HepG2 (cell line): ENCODE results near the gene PFKP. TPM values are rescaled to one million over a fixed set of nuclear protein-coding genes. Genes with fewer than 3 reads are reported as not detected.

Experiments used
- ATAC-seq: fragments of 200-7000 bp; cut with Tn5 transposase; 3 replicates; pipeline ENCODE4 v1.9.1; 2020; ENCODE audit warnings: mild to moderate bottlenecking, moderate library complexity
- BruUV-seq: library from RNA; stranded (reverse); fragments of 400-500 nt; replicated peaks from 2 replicates; lab custom pipeline; 2021; lab: Mats Ljungman, UMichigan
- CTCF ChIA-PET: fragments of 300-600 bp; formaldehyde crosslinking; extraction: SDS; loops from one replicate; lab custom pipeline; 2021; ENCODE audit warnings: low total read pairs, inconsistent platforms, low intra/inter-chr PET ratio; lab: Yijun Ruan, JAX
- POLR2A ChIA-PET: fragments of 350-600 bp; sonication (Branson Sonifier 250); formaldehyde crosslinking; loops from one replicate; lab custom pipeline; 2020; ENCODE audit warnings: antibody characterized with exemption, inconsistent platforms; lab: Yijun Ruan, JAX
- DNase-seq: peaks from one replicate; pipeline ENCODE4 v3.0.0-alpha.2; 2015; ENCODE audit warnings: low spot score
- FAIRE-seq: peaks from 3 replicates; lab custom pipeline; 2011; peaks lifted over from hg19 to GRCh38; lab: Jason Lieb, UNC
- H2AFZ ChIP-seq: one replicate; pipeline ENCODE4 v1.6.1; 2011; ENCODE audit warnings: low read length, inconsistent platforms
- H3K27ac ChIP-seq: fragments of 300-600 bp; 3 replicates; pipeline ENCODE4 v1.8.0; 2011; ENCODE audit warnings: mixed run types, mild to moderate bottlenecking, mixed read lengths, low read length, inconsistent platforms; ENCODE audit not compliant: insufficient read depth; ENCODE audit errors: extremely low read length
- H3K27me3 ChIP-seq, 2 experiments: fragments of 200-600 bp in 1 of 2; 2 replicates in 1 of 2; 3 replicates in 1 of 2; pipeline versions ENCODE4 v1.6.0 to v1.8.0; 2011; ENCODE audit warnings: low read length in 2 of 2, mild to moderate bottlenecking in 2 of 2, moderate library complexity in 2 of 2, inconsistent platforms in 1 of 2; ENCODE audit not compliant: insufficient read depth in 2 of 2, control insufficient read depth in 1 of 2
- H3K36me3 ChIP-seq, 2 experiments: fragments of 200-600 bp in 1 of 2; replicated peaks in 1 of 2; 2 replicates in 1 of 2; 3 replicates in 1 of 2; pipeline versions ENCODE4 v1.5.1 to v1.8.0; 2011; ENCODE audit warnings: low read length in 2 of 2, inconsistent platforms in 1 of 2; ENCODE audit not compliant: insufficient read depth in 2 of 2, control insufficient read depth in 1 of 2
- H3K4me1 ChIP-seq: 2 replicates; pipeline ENCODE4 v1.5.1; 2012; ENCODE audit warnings: low read length, inconsistent platforms; ENCODE audit not compliant: insufficient read depth
- H3K4me2 ChIP-seq: 2 replicates; pipeline ENCODE4 v1.6.0; 2011; ENCODE audit warnings: low read depth, low read length, inconsistent platforms
- H3K4me3 ChIP-seq, 3 experiments: fragments of 200-600 bp in 1 of 3; sonication (generic), shearing (Covaris generic) in 1 of 3; replicated peaks in 1 of 3; 2 replicates each; pipeline ENCODE4 v1.5.1; 2011 to 2016; ENCODE audit warnings: low read length in 3 of 3, inconsistent platforms in 2 of 3, low read depth in 2 of 3, mild to moderate bottlenecking in 2 of 3, control low read depth in 1 of 3, mixed read lengths in 1 of 3; ENCODE audit not compliant: insufficient read depth in 1 of 3
- H3K79me2 ChIP-seq: one replicate; pipeline ENCODE4 v1.6.1; 2011; ENCODE audit warnings: low read length, inconsistent platforms; ENCODE audit not compliant: insufficient read depth
- H3K9ac ChIP-seq: 2 replicates; pipeline ENCODE4 v1.6.0; 2011; ENCODE audit warnings: mild to moderate bottlenecking, low read depth, low read length, inconsistent platforms; ENCODE audit not compliant: insufficient read depth
- H3K9me3 ChIP-seq: 2 replicates; pipeline ENCODE4 v1.5.1; 2012; ENCODE audit warnings: mild to moderate bottlenecking, low read length
- H4K20me1 ChIP-seq: 2 replicates; pipeline ENCODE4 v1.6.0; 2011; ENCODE audit warnings: inconsistent platforms, mild to moderate bottlenecking, low read length, moderate library complexity; ENCODE audit not compliant: insufficient read depth
- ARID4A ChIP-seq: sonication (generic); formaldehyde crosslinking; IDR thresholded peaks from 2 replicates; pipeline ENCODE4 v1.5.0; 2020; ENCODE audit warnings: mild to moderate bottlenecking, missing genetic modification reagents, borderline replicate concordance
- HIVEP1 ChIP-seq: sonication (generic); formaldehyde crosslinking; IDR thresholded peaks from 2 replicates; pipeline ENCODE4 v1.4.0; 2020; ENCODE audit warnings: mild to moderate bottlenecking, missing genetic modification reagents
- LRRFIP1 ChIP-seq: sonication (generic); formaldehyde crosslinking; conservative IDR thresholded peaks from 2 replicates; pipeline ENCODE4 v1.4.0; 2020; ENCODE audit warnings: missing genetic modification reagents
- MXD1 ChIP-seq: sonication (generic); formaldehyde crosslinking; IDR thresholded peaks from 2 replicates; pipeline ENCODE4 v1.4.0; 2020; ENCODE audit warnings: mild to moderate bottlenecking, missing genetic modification reagents
- NCOA2 ChIP-seq: sonication (generic); formaldehyde crosslinking; IDR thresholded peaks from 2 replicates; pipeline ENCODE4 v1.8.0; 2022; ENCODE audit warnings: inconsistent platforms
- NPAS2 ChIP-seq: sonication (generic); formaldehyde crosslinking; IDR thresholded peaks from 2 replicates; pipeline ENCODE4 v1.8.0; 2022; ENCODE audit warnings: mild to moderate bottlenecking, missing genetic modification reagents, borderline replicate concordance
- NR3C1 ChIP-seq: sonication (generic); formaldehyde crosslinking; IDR thresholded peaks from 2 replicates; pipeline ENCODE4 v1.4.0; 2020; ENCODE audit warnings: missing genetic modification reagents
- SMARCE1 ChIP-seq: fragments of 450-650 bp; IDR thresholded peaks from 2 replicates; pipeline ENCODE4 v1.6.1; 2017; ENCODE audit warnings: borderline replicate concordance
- SOX6 ChIP-seq, 2 experiments: fragments of 450-650 bp in 1 of 2; sonication (generic) in 1 of 2; formaldehyde crosslinking in 1 of 2; IDR thresholded peaks; 2 replicates each; pipeline versions ENCODE4 v1.4.0 to v1.6.1; 2017 to 2020; ENCODE audit warnings: antibody characterized with exemption in 1 of 2, mild to moderate bottlenecking in 1 of 2, missing genetic modification reagents in 1 of 2
- TP53 ChIP-seq: sonication (generic); formaldehyde crosslinking; conservative IDR thresholded peaks from 2 replicates; pipeline ENCODE4 v1.4.0; 2020; ENCODE audit warnings: missing genetic modification reagents
- ZNF513 ChIP-seq: sonication (generic); formaldehyde crosslinking; conservative IDR thresholded peaks from 2 replicates; pipeline ENCODE4 v1.5.0; 2020; ENCODE audit warnings: missing genetic modification reagents
- WGBS: methylation state at CpG from one replicate; pipeline ENCODE4 v1.1.6; 2017; ENCODE audit warnings: low lambda C conversion rate; 5-methylcytosine and 5-hydroxymethylcytosine counted together
- in situ Hi-C: cut with HindIII; loops from 2 replicates; pipeline ENCODE4 v1.10.0; 2017; ENCODE audit warnings: low pct_unique_long_range_greater_than_20kb; ENCODE audit not compliant: extremely low pct_ligation_motif_present
- intact Hi-C: fragments of 100-400 bp; cut with micrococcal nuclease; formaldehyde crosslinking; loops from one replicate; pipeline ENCODE4 v1.10.0; 2022; ENCODE audit not compliant: unreplicated experiment
- polyA plus RNA-seq, 8 experiments: library from polyadenylated mRNA; depleted of rRNA in 3 of 8; stranded (reverse) in 7 of 8; unstranded in 1 of 8; fragments of >200 nt; fragmentation: Illumina TruSeq in 4 of 8; extraction: Trizol in 4 of 8; gene quantifications; 2 replicates each; pipeline versions ENCODE4 v1.2.1 to v1.2.3, GENCODE V29; 2011 to 2016; ENCODE audit warnings: low read depth in 4 of 8, missing spikeins in 1 of 8, mixed read lengths in 1 of 8; ENCODE audit not compliant: insufficient read depth in 1 of 8
- total RNA-seq, 5 experiments: library from RNA; depleted of rRNA; stranded (reverse); fragments of >200 nt; fragmentation: Illumina TruSeq; extraction: Trizol; gene quantifications; 2 replicates each; pipeline ENCODE4 v1.2.3, GENCODE V29; 2016; ENCODE audit warnings: low read depth in 1 of 5

The PFKP gene
- total and polyA plus RNA-seq, 2 of the 13 experiments (the other 11 are each of a cell fraction or from before 2014, with no cell fraction given), result 0.80 to 2.4 TPM

- Histone ChIP-seq H4K20me1 (no peaks in the 10 kb centered on the region), H3K36me3 (peaks cover 20 to 67% of the 10 kb centered on the region in 2 experiments; a peak in 4 of 5 replicates), H2AFZ (no peak overlapping the region), H3K9me3 (no peaks in the 10 kb centered on the region), H3K4me2 (no peak overlapping the region), H3K79me2 (no peaks in the 10 kb centered on the region), H3K27ac (no peak overlapping the region), H3K4me1 (no peaks in the 10 kb centered on the region), H3K9ac (no peak overlapping the region), H3K27me3 (no peaks in the 10 kb centered on the region), H3K4me3 (no peak overlapping the region)
- ATAC-seq (no peak), FAIRE-seq (no peak), DNase-seq (no peak)
- no TSS peak for BruUV-seq
- in situ Hi-C loops, result no loop called here
- CTCF ChIA-PET, result no interaction called here
- TF ChIP-seq ARID4A (CRISPR knock-in tag), result no peak
- TF ChIP-seq NPAS2 (CRISPR knock-in tag), result no peak
- TF ChIP-seq NR3C1 (CRISPR knock-in tag), result no peak
- TF ChIP-seq LRRFIP1 (CRISPR knock-in tag), result no peak
- no peak for TF ChIP-seq HIVEP1 (CRISPR knock-in tag)
- no peak for TF ChIP-seq SMARCE1
- no peak for TF ChIP-seq MXD1
- TF ChIP-seq NCOA2, result no peak
- no peak for TF ChIP-seq TP53
- no peak for TF ChIP-seq SOX6 (IDR thresholded peaks at IDR 0.05)
- TF ChIP-seq SOX6 (CRISPR knock-in tag; IDR thresholded peaks at IDR 0.05), result no peak
- TF ChIP-seq ZNF513 (CRISPR knock-in tag), result no peak
- POLR2A ChIA-PET, result no interaction called here
- WGBS, result 97% methylated on average over 7 of the region's 14 CpGs
- intact Hi-C loops, result no loop called here
These were observed 75.0 kb downstream of the PFKP start for GRCh38 chr10:3142146-3142875.
